ENCODE data around the gene GALNT18. TPM values are rescaled to one million over a fixed set of nuclear protein-coding genes. Genes with fewer than 3 reads are reported as not detected.

The GALNT18 gene
- total and polyA plus RNA-seq, 4 donors = 2.1 to 11.0 (median 3.8) TPM

GRCh38 chr11:11456866-11457265 is 164.9 kb downstream of the GALNT18 start:
- H3K9ac ChIP-seq (ENCODE audit: low read depth in 1 of 2, low read length in 2 of 2) = no peak overlapping the region
- TF ChIP-seq REST (IDR thresholded peaks at IDR 0.05) = no peak
- no peak for TF ChIP-seq ATF3 (IDR thresholded peaks at IDR 0.05)
- TF ChIP-seq MAX (IDR thresholded peaks at IDR 0.05) = no peak
- TF ChIP-seq HNF4G (IDR thresholded peaks at IDR 0.05) = no peak
- no peak for TF ChIP-seq FOXA2 (IDR thresholded peaks at IDR 0.05)
- TF ChIP-seq GABPA (IDR thresholded peaks at IDR 0.05 in 1 of 2, conservative IDR thresholded peaks at IDR 0.05 in 1 of 2) = no peak
- no peak for TF ChIP-seq RXRA (IDR thresholded peaks at IDR 0.05)
- no peak for TF ChIP-seq FOXA1 (IDR thresholded peaks at IDR 0.05)
- TF ChIP-seq EGR1 (IDR thresholded peaks at IDR 0.05; ENCODE audit: low read depth in 2 of 2) = no peak
- TF ChIP-seq YY1 (IDR thresholded peaks at IDR 0.05) = no peak
- TF ChIP-seq NR2F2 (IDR thresholded peaks at IDR 0.05) = no peak
- no peak for TF ChIP-seq RAD21 (IDR thresholded peaks at IDR 0.05)
- no peak for TF ChIP-seq ZBTB33 (IDR thresholded peaks at IDR 0.05)
- no peak for TF ChIP-seq CTCF (IDR thresholded peaks at IDR 0.05; ENCODE audit: low read depth, low read length, missing input control)
- TF ChIP-seq HNF4A (conservative IDR thresholded peaks at IDR 0.05) = no peak
- TF ChIP-seq JUND (IDR thresholded peaks at IDR 0.05) = no peak
- TF ChIP-seq TAF1 (conservative IDR thresholded peaks at IDR 0.05) = no peak
- TF ChIP-seq SP1 (IDR thresholded peaks at IDR 0.05) = no peak

More at GRCh38 chr11:11456866-11457265, 164.9 kb downstream of the GALNT18 start:
- Histone ChIP-seq H3K27me3 (ENCODE audit: control insufficient read depth in 4 of 4, insufficient read depth in 4 of 4, low read length in 3 of 4) (no peaks in the 10 kb centered on the region), H3K9me3 (ENCODE audit: control insufficient read depth in 4 of 4, low read length in 3 of 4) (no peaks in the 10 kb centered on the region), H3K27ac (ENCODE audit: low read depth in 1 of 2, low read length in 2 of 2) (no peak overlapping the region), H3K4me3 (ENCODE audit: low read depth in 1 of 3, low read length in 3 of 3) (no peak overlapping the region), H3K36me3 (ENCODE audit: control insufficient read depth in 4 of 4, insufficient read depth in 3 of 4, low read depth in 1 of 4, low read length in 3 of 4) (no peaks in the 10 kb centered on the region), H3K4me1 (ENCODE audit: control insufficient read depth in 4 of 4, insufficient read depth in 4 of 4, low read length in 3 of 4) (peaks cover 0 to 14% (median 9%) of the 10 kb centered on the region in 4 donors)
- no peak for DNase-seq (ENCODE audit: low spot score)
- WGBS = 89% methylated on average over 3 of the region's 3 CpGs

Data from liver (tissue), 9 donors.